ENCODE results near the gene ARL16. TPM values are rescaled to one million over a fixed set of nuclear protein-coding genes. Genes with fewer than 3 reads are reported as not detected.

The ARL16 gene
- total and polyA plus RNA-seq, 4 donors = 7.9 to 24.3 (median 11.3) TPM

GRCh38 chr17:81697261-81698044 is 13.9 kb upstream of the ARL16 start:
- DNase-seq (ENCODE audit: low spot score) = no peak
- Histone ChIP-seq H3K27ac (ENCODE audit: low read depth in 1 of 2, low read length in 2 of 2) (no peak overlapping the region), H3K9ac (ENCODE audit: low read depth in 1 of 2, low read length in 2 of 2) (no peak overlapping the region), H3K9me3 (ENCODE audit: control insufficient read depth in 4 of 4, low read length in 3 of 4) (no peaks in the 10 kb centered on the region), H3K4me3 (ENCODE audit: low read depth in 1 of 3, low read length in 3 of 3) (no peak overlapping the region), H3K4me1 (ENCODE audit: control insufficient read depth in 4 of 4, insufficient read depth in 4 of 4, low read length in 3 of 4) (peaks cover 4 to 19% (median 18%) of the 10 kb centered on the region in 4 donors), H3K36me3 (ENCODE audit: control insufficient read depth in 4 of 4, insufficient read depth in 3 of 4, low read depth in 1 of 4, low read length in 3 of 4) (peaks cover 18 to 77% (median 23%) of the 10 kb centered on the region in 4 donors), H3K27me3 (ENCODE audit: control insufficient read depth in 4 of 4, insufficient read depth in 4 of 4, low read length in 3 of 4) (no peaks in the 10 kb centered on the region)
- TF ChIP-seq HNF4G (IDR thresholded peaks at IDR 0.05) = no peak
- WGBS = 90% methylated on average over 25 of the region's 25 CpGs

GRCh38 chr17:81696218-81696941 is 12.8 kb upstream of the ARL16 start:
- H3K27ac ChIP-seq (ENCODE audit: low read depth in 1 of 2, low read length in 2 of 2) = no peak overlapping the region
- H3K36me3 ChIP-seq (ENCODE audit: control insufficient read depth in 4 of 4, insufficient read depth in 3 of 4, low read depth in 1 of 4, low read length in 3 of 4) = peaks cover 18 to 85% (median 28%) of the 10 kb centered on the region in 4 donors
- H3K4me1 ChIP-seq (ENCODE audit: control insufficient read depth in 4 of 4, insufficient read depth in 4 of 4, low read length in 3 of 4) = peaks cover 0 to 9% (median 8%) of the 10 kb centered on the region in 4 donors
- H3K4me3 ChIP-seq (ENCODE audit: low read depth in 1 of 3, low read length in 3 of 3) = no peak overlapping the region
- H3K9me3 ChIP-seq (ENCODE audit: control insufficient read depth in 4 of 4, low read length in 3 of 4) = no peaks in the 10 kb centered on the region
- no peak overlapping the region for H3K9ac ChIP-seq (ENCODE audit: low read depth in 1 of 2, low read length in 2 of 2)
- WGBS = 95% methylated on average over 40 of the region's 40 CpGs
- no peaks in the 10 kb centered on the region for H3K27me3 ChIP-seq (ENCODE audit: control insufficient read depth in 4 of 4, insufficient read depth in 4 of 4, low read length in 3 of 4)
- no peak for DNase-seq (ENCODE audit: low spot score)
- TF ChIP-seq EGR1 (IDR thresholded peaks at IDR 0.05; ENCODE audit: low read depth in 2 of 2) (no peak), NR2F2 (IDR thresholded peaks at IDR 0.05) (no peak), FOXA2 (IDR thresholded peaks at IDR 0.05) (no peak), ATF3 (IDR thresholded peaks at IDR 0.05) (no peak), HNF4A (conservative IDR thresholded peaks at IDR 0.05) (no peak), RXRA (IDR thresholded peaks at IDR 0.05) (no peak), REST (IDR thresholded peaks at IDR 0.05) (no peak), JUND (IDR thresholded peaks at IDR 0.05) (no peak), MAX (IDR thresholded peaks at IDR 0.05) (no peak), CTCF (IDR thresholded peaks at IDR 0.05; ENCODE audit: low read depth, low read length, missing input control) (no peak), SP1 (IDR thresholded peaks at IDR 0.05) (no peak), RAD21 (IDR thresholded peaks at IDR 0.05) (no peak), FOXA1 (IDR thresholded peaks at IDR 0.05) (no peak), YY1 (IDR thresholded peaks at IDR 0.05) (no peak), TAF1 (conservative IDR thresholded peaks at IDR 0.05) (no peak), GABPA (IDR thresholded peaks at IDR 0.05 in 1 of 2, conservative IDR thresholded peaks at IDR 0.05 in 1 of 2) (no peak), HNF4G (IDR thresholded peaks at IDR 0.05) (no peak)
